Panc1 (cell line): Measurements from ENCODE around the gene COL27A1. TPM values are rescaled to one million over a fixed set of nuclear protein-coding genes. Genes with fewer than 3 reads are reported as not detected.

Experiments used
- ATAC-seq: fragments of 200-7000 bp; cut with Tn5 transposase; 2 replicates; pipeline ENCODE4 v1.9.1; 2020; ENCODE audit warnings: mild to moderate bottlenecking, moderate library complexity
- BruUV-seq: library from RNA; stranded (reverse); fragments of 400-500 nt; replicated peaks from 2 replicates; lab custom pipeline; 2021; lab: Mats Ljungman, UMichigan
- CTCF ChIA-PET: fragments of 300-600 bp; sonication (Branson Sonifier 250); formaldehyde crosslinking; loops from one replicate; lab custom pipeline; 2022; ENCODE audit warnings: antibody characterized with exemption; lab: Charles Lee
- POLR2A ChIA-PET: fragments of 300-600 bp; sonication (Branson Sonifier 250); formaldehyde crosslinking; loops from one replicate; lab custom pipeline; 2022; ENCODE audit warnings: antibody characterized with exemption; lab: Charles Lee
- DNase-seq: peaks from one replicate; pipeline ENCODE4 v3.0.0-alpha.2; 2010; ENCODE audit warnings: low read depth, low spot score
- H3K27ac ChIP-seq: 2 replicates; pipeline ENCODE4 v1.5.1; 2011; ENCODE audit warnings: mild to moderate bottlenecking, low read length, inconsistent platforms
- H3K27me3 ChIP-seq: fragments of 200-500 bp; sonication (Bioruptor generic); 2 replicates; pipeline ENCODE4 v1.6.0; 2014; ENCODE audit warnings: low read length, inconsistent platforms; ENCODE audit not compliant: control insufficient read depth, insufficient read depth
- H3K36me3 ChIP-seq: fragments of 200-500 bp; sonication (Bioruptor generic); 2 replicates; pipeline ENCODE4 v1.5.1; 2014; ENCODE audit warnings: inconsistent platforms, mild to moderate bottlenecking, low read length, moderate library complexity; ENCODE audit not compliant: control insufficient read depth, insufficient read depth
- H3K4me1 ChIP-seq: 2 replicates; pipeline ENCODE4 v1.5.1; 2011; ENCODE audit warnings: inconsistent platforms, mild to moderate bottlenecking, low read length, moderate library complexity; ENCODE audit not compliant: control insufficient read depth, insufficient read depth
- H3K4me3 ChIP-seq, 2 experiments: 2 replicates each; pipeline ENCODE4 v1.5.1; 2011 to 2012; ENCODE audit warnings: low read depth in 2 of 2, low read length in 2 of 2, mild to moderate bottlenecking in 2 of 2, inconsistent platforms in 1 of 2, moderate library complexity in 1 of 2
- H3K9me3 ChIP-seq: fragments of 200-500 bp; sonication (Bioruptor generic); 2 replicates; pipeline ENCODE4 v1.5.1; 2014; ENCODE audit warnings: low read depth, mild to moderate bottlenecking, inconsistent platforms, low read length, moderate library complexity; ENCODE audit not compliant: control insufficient read depth, insufficient read depth
- CTCF ChIP-seq: fragments of 450-650 bp; IDR thresholded peaks from 2 replicates; pipeline ENCODE4 v1.5.1; 2017; ENCODE audit warnings: mild to moderate bottlenecking
- POLR2AphosphoS5 ChIP-seq: IDR thresholded peaks from 2 replicates; pipeline ENCODE4 v1.6.1; 2012; ENCODE audit warnings: mild to moderate bottlenecking, low read depth, low read length, moderate library complexity
- REST ChIP-seq, 2 experiments: IDR thresholded peaks; 2 replicates each; pipeline ENCODE4 v1.6.1; 2011 to 2012; ENCODE audit warnings: low read depth in 2 of 2, control low read depth in 1 of 2, low read length in 1 of 2, mild to moderate bottlenecking in 1 of 2, moderate library complexity in 1 of 2; ENCODE audit not compliant: insufficient read depth in 1 of 2
- SIN3A ChIP-seq: IDR thresholded peaks from 2 replicates; pipeline ENCODE4 v1.6.1; 2012; ENCODE audit warnings: low read depth, mild to moderate bottlenecking, low read length, moderate library complexity, borderline replicate concordance; ENCODE audit not compliant: insufficient read depth
- TCF7L2 ChIP-seq: IDR thresholded peaks from 2 replicates; pipeline ENCODE4 v1.6.1; 2011; ENCODE audit warnings: mild to moderate bottlenecking, low read depth, low read length, inconsistent platforms
- in situ Hi-C: cut with HindIII; loops from 2 replicates; pipeline ENCODE4 v1.10.0; 2016; ENCODE audit warnings: low sequenced_read_pairs, low pct_unique_long_range_greater_than_20kb
- intact Hi-C: fragments of 100-400 bp; cut with micrococcal nuclease; formaldehyde crosslinking; loops from one replicate; pipeline ENCODE4 v1.10.0; 2022; ENCODE audit not compliant: unreplicated experiment
- total RNA-seq: library from RNA; stranded (reverse); gene quantifications from one replicate; pipeline ENCODE4 v1.2.1, GENCODE V29; 2021; ENCODE audit not compliant: unreplicated experiment

The COL27A1 gene
- total RNA-seq, 1 experiment from 2014 or later: 5.1 TPM

GRCh38 chr9:114117996-114118830 is 37.1 kb upstream of the COL27A1 start:
- Histone ChIP-seq H3K27ac (no peak overlapping the region), H3K36me3 (no peaks in the 10 kb centered on the region), H3K27me3 (no peaks in the 10 kb centered on the region; the same call in 1 of the 2 replicates), H3K4me1 (no peaks in the 10 kb centered on the region), H3K9me3 (no peaks in the 10 kb centered on the region), H3K4me3 (no peak overlapping the region)
- ChIA-PET POLR2A (interaction anchor here (0.6 to 1.1 kb wide), 3 partner anchors 14 to 314 kb away, joined by 3 read pairs; no protein-coding TSS in a partner anchor), CTCF (interaction anchor here (0.5 kb wide), 1 partner anchor 154 kb away, joined by 3 read pairs; no protein-coding TSS in a partner anchor)
- TF ChIP-seq SIN3A: no peak
- no peak for TF ChIP-seq TCF7L2
- no TSS peak for BruUV-seq
- in situ Hi-C loops: no loop called here
- intact Hi-C loops: no loop called here
- DNase-seq (no peak), ATAC-seq (no peak)

- Histone ChIP-seq H3K36me3 (no peaks in the 10 kb centered on the region), H3K4me3 (no peak overlapping the region), H3K27ac (no peak overlapping the region), H3K9me3 (no peaks in the 10 kb centered on the region), H3K4me1 (no peaks in the 10 kb centered on the region), H3K27me3 (no peaks in the 10 kb centered on the region; the same call in 1 of the 2 replicates)
- no peak for TF ChIP-seq CTCF
- TF ChIP-seq TCF7L2: no peak
- TF ChIP-seq POLR2AphosphoS5: no peak
- no peak for TF ChIP-seq SIN3A
- TF ChIP-seq REST (IDR thresholded peaks at IDR 0.05; ENCODE audit: insufficient read depth in 1 of 2, low read depth in 2 of 2, low read length in 1 of 2): no peak
- ATAC-seq (no peak), DNase-seq (no peak)
- intact Hi-C loops (no loop called here), in situ Hi-C loops (no loop called here)
- ChIA-PET POLR2A (interaction anchor here (1.1 kb wide), 1 partner anchor 13 kb away, joined by 3 read pairs; no protein-coding TSS in a partner anchor), CTCF (no interaction called here)
- no TSS peak for BruUV-seq
These were observed 35.8 kb upstream of the COL27A1 start for GRCh38 chr9:114119242-114120191.
